Common myeloid progenitor, CD34-positive (primary cell): ENCODE results near the gene SMIM32.

Source experiments
- CTCF ChIA-PET: fragments of 350-600 bp; sonication (Branson Sonifier 250); formaldehyde crosslinking; loops from one replicate; lab custom pipeline; 2021; ENCODE audit warnings: antibody characterized with exemption; lab: Charles Lee
- POLR2A ChIA-PET: fragments of 350-600 bp; sonication (Branson Sonifier 250); formaldehyde crosslinking; loops from one replicate; lab custom pipeline; 2021; ENCODE audit warnings: antibody characterized with exemption; lab: Charles Lee
- DNase-seq, 3 donors: peaks; one replicate each; pipeline versions ENCODE4 v3.0.0 to v3.0.0-alpha.2; 2013
- H3K27ac ChIP-seq, 2 experiments: 1 replicate in 1 of 2; 2 replicates in 1 of 2; pipeline ENCODE4 v1.7.0; 2013; ENCODE audit warnings: inconsistent platforms in 2 of 2, low read length in 2 of 2, mild to moderate bottlenecking in 2 of 2, low read depth in 1 of 2, moderate library complexity in 1 of 2; ENCODE audit not compliant: severe bottlenecking in 2 of 2, insufficient read depth in 1 of 2, poor library complexity in 1 of 2
- H3K27me3 ChIP-seq, 5 experiments: replicated peaks in 2 of 5; 1 replicate in 3 of 5; 2 replicates in 2 of 5; pipeline versions ENCODE4 v1.6.1 to v1.7.0; 2013; ENCODE audit warnings: low read length in 4 of 5, mild to moderate bottlenecking in 2 of 5, moderate library complexity in 2 of 5, inconsistent platforms in 1 of 5; ENCODE audit not compliant: insufficient read depth in 5 of 5, control insufficient read depth in 4 of 5
- H3K36me3 ChIP-seq, 4 experiments: 1 replicate in 2 of 4; 2 replicates in 2 of 4; pipeline versions ENCODE4 v1.6.1 to v1.7.0; 2013; ENCODE audit warnings: low read length in 3 of 4, control low read depth in 1 of 4, mild to moderate bottlenecking in 1 of 4; ENCODE audit not compliant: control insufficient read depth in 4 of 4, insufficient read depth in 4 of 4
- H3K4me1 ChIP-seq, 4 experiments: 1 replicate in 3 of 4; 2 replicates in 1 of 4; pipeline versions ENCODE4 v1.6.1 to v1.7.1; 2013; ENCODE audit warnings: low read length in 3 of 4, mild to moderate bottlenecking in 3 of 4, control low read depth in 1 of 4, inconsistent platforms in 1 of 4, moderate library complexity in 1 of 4; ENCODE audit not compliant: control insufficient read depth in 4 of 4, insufficient read depth in 4 of 4; ENCODE audit errors: control extremely low read depth in 1 of 4
- H3K4me3 ChIP-seq, 7 experiments: 1 replicate in 4 of 7; 2 replicates in 3 of 7; pipeline versions ENCODE4 v1.5.1 to v1.7.0; 2013; ENCODE audit warnings: mild to moderate bottlenecking in 7 of 7, low read length in 6 of 7, moderate library complexity in 6 of 7, inconsistent platforms in 2 of 7, low read depth in 2 of 7, control low read depth in 1 of 7; ENCODE audit not compliant: insufficient read depth in 4 of 7, control insufficient read depth in 1 of 7; ENCODE audit errors: extremely low read depth in 1 of 7
- H3K9me3 ChIP-seq, 5 experiments: 1 replicate in 4 of 5; 2 replicates in 1 of 5; pipeline versions ENCODE4 v1.6.1 to v1.7.1; 2013; ENCODE audit warnings: low read length in 4 of 5, mild to moderate bottlenecking in 2 of 5, inconsistent platforms in 1 of 5, low read depth in 1 of 5, moderate library complexity in 1 of 5; ENCODE audit not compliant: control insufficient read depth in 4 of 5, insufficient read depth in 2 of 5; ENCODE audit errors: control extremely low read depth in 1 of 5
- WGBS: methylation state at CpG from one replicate; pipeline ENCODE4 v1.1.5; 2013; ENCODE audit not compliant: insufficient coverage; 5-methylcytosine and 5-hydroxymethylcytosine counted together

Gene SMIM32

DNA sequence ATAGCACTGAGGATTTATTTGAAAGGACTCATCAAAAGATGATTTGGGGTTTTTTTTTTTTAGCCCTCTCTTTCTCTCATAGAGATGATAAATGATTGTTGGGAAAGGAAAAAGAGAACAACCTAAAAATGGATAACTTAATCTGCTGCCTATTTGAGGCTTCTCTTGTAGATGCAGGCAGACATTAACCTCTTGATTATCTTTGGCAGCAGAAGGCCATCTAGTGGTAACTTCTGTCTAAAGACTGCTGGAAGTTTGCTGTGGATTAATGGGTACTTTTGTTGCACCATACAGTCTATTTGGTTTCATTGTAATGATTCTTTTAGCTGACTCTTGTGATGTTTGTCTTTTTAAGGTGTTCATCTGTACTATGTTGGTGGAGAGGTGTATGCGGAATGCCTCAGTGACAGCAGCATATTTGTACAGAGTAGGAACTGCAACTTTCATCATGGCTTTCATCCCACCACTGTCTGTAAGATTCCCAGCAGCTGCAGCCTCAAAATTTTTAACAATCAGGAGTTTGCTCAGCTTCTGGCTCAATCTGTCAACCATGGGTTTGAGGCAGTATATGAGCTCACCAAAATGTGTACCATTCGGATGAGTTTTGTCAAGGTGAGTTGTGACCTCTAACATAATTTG lies 18.8 kb downstream of the SMIM32 start:
- H3K4me3 ChIP-seq: no peak overlapping the region
- ChIA-PET POLR2A (interaction anchor here (0.5 to 0.6 kb wide), 2 partner anchors 13 to 763 kb away, joined by 3 read pairs; no protein-coding TSS in a partner anchor), CTCF (interaction anchor here (0.6 to 3.2 kb wide), 15 partner anchors 12 to 340 kb away, joined by 3 to 11 read pairs (median 3); partner anchors contain the start of genes LECT2 and SLC25A48)
- H3K36me3 ChIP-seq: peaks cover 8 to 50% (median 27%) of the 10 kb centered on the region in 4 experiments
- no peak overlapping the region for H3K27ac ChIP-seq
- H3K27me3 ChIP-seq: no peaks in the 10 kb centered on the region
- DNase-seq: peak; percentile 73 to 75 (median 74)
- 100% methylated on average over 1 of the region's 2 CpGs for WGBS
- H3K4me1 ChIP-seq: no peaks in the 10 kb centered on the region
- no peaks in the 10 kb centered on the region for H3K9me3 ChIP-seq

GRCh38 chr5:136169218-136169617 lies 23.7 kb downstream of the SMIM32 start:
- WGBS: 100% methylated on average over 2 of the region's 3 CpGs
- ChIA-PET CTCF (no interaction called here), POLR2A (no interaction called here)
- H3K36me3 ChIP-seq: peaks cover 10 to 38% (median 21%) of the 10 kb centered on the region in 4 experiments
- DNase-seq: no peak
- H3K27me3 ChIP-seq: no peaks in the 10 kb centered on the region
- no peak overlapping the region for H3K27ac ChIP-seq
- no peak overlapping the region for H3K4me3 ChIP-seq
- no peaks in the 10 kb centered on the region for H3K9me3 ChIP-seq
- peaks cover 2 to 7% (median 4%) of the 10 kb centered on the region in 4 experiments for H3K4me1 ChIP-seq

- DNase-seq: peak in 2 of 3 donors; percentile 48 to 56
- POLR2A ChIA-PET: no interaction called here
- H3K4me3 ChIP-seq: peak overlapping the region in 1 of 7 experiments; percentile 23
- peaks cover 2 to 7% (median 4%) of the 10 kb centered on the region in 4 experiments for H3K4me1 ChIP-seq
- no peak overlapping the region for H3K27ac ChIP-seq
- H3K36me3 ChIP-seq: peaks cover 9 to 32% (median 20%) of the 10 kb centered on the region in 4 experiments
- no peaks in the 10 kb centered on the region for H3K9me3 ChIP-seq
- no peaks in the 10 kb centered on the region for H3K27me3 ChIP-seq
- 0% methylated on average over 4 of the region's 4 CpGs for WGBS
- CTCF ChIA-PET: no interaction called here
Observed at GRCh38 chr5:136166909-136167308, 26.1 kb downstream of the SMIM32 start.

- H3K4me1 ChIP-seq: peaks cover 2 to 7% (median 4%) of the 10 kb centered on the region in 4 experiments
- no peak overlapping the region for H3K27ac ChIP-seq
- H3K36me3 ChIP-seq: peaks cover 4 to 29% (median 18%) of the 10 kb centered on the region in 4 experiments
- H3K9me3 ChIP-seq: no peaks in the 10 kb centered on the region
- WGBS: no CpG with 5 or more reads among the region's 1 CpG
- H3K4me3 ChIP-seq: no peak overlapping the region
- ChIA-PET POLR2A (no interaction called here), CTCF (interaction anchor here (1.2 kb wide), 1 partner anchor 12 kb away, joined by 3 read pairs; no protein-coding TSS in a partner anchor)
- no peak for DNase-seq
- no peaks in the 10 kb centered on the region for H3K27me3 ChIP-seq
Observed at GRCh38 chr5:136164226-136164625, 28.7 kb downstream of the SMIM32 start.

DNA sequence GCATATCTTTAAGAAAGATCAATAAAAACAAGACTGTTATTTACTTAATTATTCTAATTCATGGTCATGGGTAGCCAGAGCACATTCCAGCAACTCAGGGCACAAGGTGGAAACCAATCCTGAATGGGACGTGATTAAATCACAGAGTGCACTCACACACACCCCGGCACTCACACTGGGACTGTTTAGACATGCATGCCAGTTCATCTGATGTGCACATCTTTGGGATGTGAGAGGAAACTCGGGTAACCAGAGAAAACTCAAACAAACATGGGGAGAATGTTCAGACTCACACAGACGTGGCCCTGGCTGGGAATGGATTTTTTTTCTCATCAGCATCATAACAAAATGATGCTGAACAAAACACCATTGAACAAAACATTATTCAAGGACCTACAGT lies 31.0 kb downstream of the SMIM32 start:
- Histone ChIP-seq H3K36me3 (peaks cover 4 to 28% (median 21%) of the 10 kb centered on the region in 4 experiments), H3K4me1 (peaks cover 2 to 4% (median 4%) of the 10 kb centered on the region in 4 experiments), H3K4me3 (no peak overlapping the region), H3K27me3 (no peaks in the 10 kb centered on the region), H3K27ac (no peak overlapping the region), H3K9me3 (no peaks in the 10 kb centered on the region)
- ChIA-PET CTCF (interaction anchor here (1.2 kb wide), 1 partner anchor 16 kb away, joined by 3 read pairs; no protein-coding TSS in a partner anchor), POLR2A (no interaction called here)
- 87% methylated on average over 3 of the region's 4 CpGs for WGBS
- DNase-seq: no peak

- no peak for DNase-seq
- peaks cover 1 to 53% (median 39%) of the 10 kb centered on the region in 4 experiments for H3K36me3 ChIP-seq
- CTCF ChIA-PET: no interaction called here
- H3K4me3 ChIP-seq: no peak overlapping the region
- POLR2A ChIA-PET: interaction anchor here (0.6 kb wide), 1 partner anchor 122 kb away, joined by 14 read pairs; no protein-coding TSS in a partner anchor
- H3K4me1 ChIP-seq: no peaks in the 10 kb centered on the region
- no peak overlapping the region for H3K27ac ChIP-seq
- no peaks in the 10 kb centered on the region for H3K27me3 ChIP-seq
- no CpG with 5 or more reads among the region's 3 CpGs for WGBS
- no peaks in the 10 kb centered on the region for H3K9me3 ChIP-seq
Observed at GRCh38 chr5:136159457-136159856, 33.5 kb downstream of the SMIM32 start.

DNA sequence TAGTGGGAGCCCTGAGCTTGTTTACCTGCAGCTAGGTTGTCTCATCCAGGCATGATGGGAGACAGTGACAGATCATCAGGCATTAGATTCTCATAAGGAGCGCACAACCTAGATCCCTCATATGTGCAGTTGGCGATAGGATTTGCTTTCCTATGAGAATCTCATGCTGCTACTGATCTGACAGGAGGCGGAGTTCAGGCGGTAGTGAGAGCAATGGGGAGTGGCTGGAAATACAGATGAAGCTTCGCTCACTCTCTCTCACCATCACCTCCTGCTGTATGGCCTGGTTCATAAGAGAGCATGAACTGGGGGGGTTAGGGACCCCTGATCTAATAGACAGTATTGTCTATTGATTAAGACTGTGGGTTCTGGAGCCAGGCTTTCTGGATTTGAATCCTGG lies 35.4 kb downstream of the SMIM32 start:
- Histone ChIP-seq H3K27ac (no peak overlapping the region), H3K36me3 (peaks cover 7 to 60% (median 41%) of the 10 kb centered on the region in 4 experiments), H3K9me3 (no peaks in the 10 kb centered on the region), H3K4me1 (no peaks in the 10 kb centered on the region), H3K4me3 (no peak overlapping the region), H3K27me3 (no peaks in the 10 kb centered on the region)
- DNase-seq: no peak
- POLR2A ChIA-PET: no interaction called here
- CTCF ChIA-PET: interaction anchor here (1.3 kb wide), 1 partner anchor 11 kb away, joined by 5 read pairs; no protein-coding TSS in a partner anchor
- WGBS: 100% methylated on average over 1 of the region's 5 CpGs
